H1 (cell line): ENCODE measurements around the gene CORO2B. TPM values are rescaled to one million over a fixed set of nuclear protein-coding genes. Genes with fewer than 3 reads are reported as not detected.

Experiments used
- CTCF ChIA-PET: fragments of 300-600 bp; sonication (Branson Sonifier 250); formaldehyde crosslinking; loops from one replicate; lab custom pipeline; 2021; ENCODE audit not compliant: partially characterized antibody; lab: Charles Lee
- POLR2A ChIA-PET: fragments of 300-600 bp; sonication (Branson Sonifier 250); formaldehyde crosslinking; loops from one replicate; lab custom pipeline; 2021; ENCODE audit warnings: inconsistent platforms; ENCODE audit not compliant: partially characterized antibody; lab: Charles Lee
- DNase-seq, 2 experiments: peaks; one replicate each; pipeline versions ENCODE4 v3.0.0 to v3.0.0-alpha.2; 2010 to 2022; ENCODE audit warnings: low spot score in 2 of 2, low read depth in 1 of 2, mixed read lengths in 1 of 2
- FAIRE-seq: peaks from 2 replicates; lab custom pipeline; 2011; peaks lifted over from hg19 to GRCh38; lab: Jason Lieb, UNC
- H2AFZ ChIP-seq: 2 replicates; pipeline ENCODE4 v1.8.1; 2012; ENCODE audit warnings: low read length, inconsistent platforms
- H2AK5ac ChIP-seq: 2 replicates; pipeline ENCODE4 v1.6.1; 2013; ENCODE audit warnings: low read depth, low read length
- H2BK120ac ChIP-seq: replicated peaks from 2 replicates; pipeline ENCODE3; 2013; ENCODE audit warnings: low read depth, low read length, inconsistent platforms
- H2BK12ac ChIP-seq: 2 replicates; pipeline ENCODE4 v1.6.1; 2013; ENCODE audit warnings: low read depth, low read length
- H2BK15ac ChIP-seq: 2 replicates; pipeline ENCODE4 v1.6.1; 2013; ENCODE audit warnings: low read length
- H2BK20ac ChIP-seq: 2 replicates; pipeline ENCODE4 v1.6.1; 2013; ENCODE audit warnings: low read length
- H2BK5ac ChIP-seq: 2 replicates; pipeline ENCODE4 v1.6.1; 2013; ENCODE audit warnings: low read depth, low read length
- H3K14ac ChIP-seq: 2 replicates; pipeline ENCODE4 v1.6.1; 2013; ENCODE audit warnings: inconsistent platforms; ENCODE audit not compliant: insufficient read length
- H3K18ac ChIP-seq: 2 replicates; pipeline ENCODE4 v1.6.1; 2013; ENCODE audit warnings: low read length; ENCODE audit errors: extremely low read depth
- H3K23ac ChIP-seq: 2 replicates; pipeline ENCODE4 v1.6.1; 2013; ENCODE audit warnings: inconsistent platforms; ENCODE audit not compliant: insufficient read length
- H3K23me2 ChIP-seq: 2 replicates; pipeline ENCODE4 v1.6.1; 2013; ENCODE audit warnings: low read depth, low read length
- H3K27ac ChIP-seq: 2 replicates; pipeline ENCODE4 v1.6.1; 2011; ENCODE audit warnings: low read depth, low read length, inconsistent platforms
- H3K27me3 ChIP-seq, 4 experiments: replicated peaks in 1 of 4; 1 replicate in 1 of 4; 2 replicates in 3 of 4; pipeline versions ENCODE4 v1.6.1 to v1.8.1; 2011 to 2013; ENCODE audit warnings: low read length in 3 of 4, mild to moderate bottlenecking in 3 of 4, inconsistent platforms in 2 of 4, mixed read lengths in 2 of 4, moderate library complexity in 1 of 4; ENCODE audit not compliant: control insufficient read depth in 3 of 4, insufficient read depth in 3 of 4; ENCODE audit errors: extremely low read depth in 1 of 4
- H3K36me3 ChIP-seq, 4 experiments: 2 replicates each; pipeline versions ENCODE4 v1.6.1 to v1.8.1; 2011 to 2013; ENCODE audit warnings: mild to moderate bottlenecking in 4 of 4, low read length in 3 of 4, moderate library complexity in 2 of 4, control low read depth in 1 of 4, inconsistent platforms in 1 of 4; ENCODE audit not compliant: insufficient read depth in 4 of 4, control insufficient read depth in 2 of 4
- H3K4ac ChIP-seq: replicated peaks from 2 replicates; pipeline ENCODE3; 2013; ENCODE audit warnings: low read length, low read depth, mixed read lengths, inconsistent platforms; ENCODE audit not compliant: insufficient read length
- H3K4me1 ChIP-seq, 4 experiments: replicated peaks in 1 of 4; 1 replicate in 1 of 4; 2 replicates in 3 of 4; pipeline versions ENCODE4 v1.6.1 to v1.8.1; 2011 to 2013; ENCODE audit warnings: low read length in 3 of 4, inconsistent platforms in 2 of 4, mixed read lengths in 1 of 4; ENCODE audit not compliant: insufficient read depth in 4 of 4, control insufficient read depth in 3 of 4
- H3K4me2 ChIP-seq, 2 experiments: 2 replicates each; pipeline versions ENCODE4 v1.6.1 to v1.8.1; 2011 to 2013; ENCODE audit warnings: low read depth in 2 of 2, low read length in 2 of 2, control low read depth in 1 of 2, inconsistent platforms in 1 of 2, mild to moderate bottlenecking in 1 of 2; ENCODE audit not compliant: insufficient read depth in 1 of 2
- H3K4me3 ChIP-seq, 4 experiments: fragments of 200-600, 300-600 bp in 1 of 4; sonication (generic), shearing (Covaris generic), sonication (Bioruptor Twin) in 1 of 4; 2 replicates each; pipeline versions ENCODE4 v1.5.1 to v1.8.1; 2011 to 2016; ENCODE audit warnings: low read length in 4 of 4, low read depth in 3 of 4, control low read depth in 2 of 4, inconsistent platforms in 2 of 4, mild to moderate bottlenecking in 2 of 4, mixed read lengths in 1 of 4, moderate library complexity in 1 of 4; ENCODE audit not compliant: insufficient read depth in 2 of 4; ENCODE audit errors: extremely low read depth in 1 of 4
- H3K56ac ChIP-seq: replicated peaks from 2 replicates; pipeline ENCODE3; 2013; ENCODE audit warnings: low read depth, mild to moderate bottlenecking, mixed read lengths, low read length, inconsistent platforms; ENCODE audit not compliant: insufficient read length
- H3K79me1 ChIP-seq: 2 replicates; pipeline ENCODE4 v1.6.1; 2013; ENCODE audit warnings: low read depth, low read length, control low read depth
- H3K79me2 ChIP-seq, 2 experiments: 2 replicates each; pipeline versions ENCODE4 v1.6.1 to v1.8.1; 2012 to 2013; ENCODE audit warnings: low read length in 2 of 2, mild to moderate bottlenecking in 2 of 2, inconsistent platforms in 1 of 2; ENCODE audit not compliant: insufficient read depth in 2 of 2, control insufficient read depth in 1 of 2
- H3K9ac ChIP-seq, 4 experiments: replicated peaks in 1 of 4; 1 replicate in 1 of 4; 2 replicates in 3 of 4; pipeline versions ENCODE4 v1.6.1 to v1.8.1; 2011 to 2013; ENCODE audit warnings: low read depth in 3 of 4, low read length in 3 of 4, control low read depth in 2 of 4, mild to moderate bottlenecking in 2 of 4, moderate library complexity in 2 of 4, inconsistent platforms in 1 of 4; ENCODE audit errors: extremely low read depth in 1 of 4
- H3K9me3 ChIP-seq, 2 experiments: 2 replicates each; pipeline versions ENCODE4 v1.6.1 to v1.8.1; 2012 to 2013; ENCODE audit warnings: mild to moderate bottlenecking in 2 of 2, moderate library complexity in 2 of 2, control low read depth in 1 of 2, inconsistent platforms in 1 of 2, low read depth in 1 of 2, low read length in 1 of 2, mixed read lengths in 1 of 2; ENCODE audit not compliant: insufficient read depth in 2 of 2
- H4K20me1 ChIP-seq, 2 experiments: replicated peaks in 1 of 2; 2 replicates each; pipeline versions ENCODE3 to v1.8.1; 2011 to 2013; ENCODE audit warnings: inconsistent platforms in 2 of 2, low read length in 2 of 2, mild to moderate bottlenecking in 1 of 2; ENCODE audit not compliant: insufficient read depth in 2 of 2, control insufficient read depth in 1 of 2
- H4K5ac ChIP-seq: 2 replicates; pipeline ENCODE4 v1.6.1; 2013; ENCODE audit warnings: low read length, low read depth, mixed read lengths, inconsistent platforms; ENCODE audit not compliant: insufficient read length
- H4K8ac ChIP-seq: 2 replicates; pipeline ENCODE4 v1.8.0; 2013; ENCODE audit warnings: mild to moderate bottlenecking, moderate library complexity, low read length, inconsistent platforms; ENCODE audit not compliant: insufficient read depth; ENCODE audit errors: extremely low read depth
- H4K91ac ChIP-seq: replicated peaks from 2 replicates; pipeline ENCODE3; 2013; ENCODE audit warnings: low read length, mixed read lengths, inconsistent platforms; ENCODE audit not compliant: insufficient read length
- CREB1 ChIP-seq: IDR thresholded peaks from 2 replicates; pipeline ENCODE4 v1.6.1; 2012; ENCODE audit warnings: inconsistent platforms
- CTBP2 ChIP-seq: IDR thresholded peaks from 2 replicates; pipeline ENCODE4 v1.7.0; 2011; ENCODE audit warnings: borderline replicate concordance, mild to moderate bottlenecking, moderate library complexity, mixed read lengths, low read length; ENCODE audit not compliant: insufficient read depth, insufficient read length
- FOSL1 ChIP-seq: IDR thresholded peaks from 2 replicates; pipeline ENCODE4 v1.6.1; 2011; ENCODE audit warnings: mild to moderate bottlenecking, low read depth, low read length, moderate library complexity; ENCODE audit not compliant: insufficient read depth
- KDM4A ChIP-seq: IDR thresholded peaks from one replicate; pipeline ENCODE4 v1.7.1; 2012; ENCODE audit warnings: low read depth, mild to moderate bottlenecking, moderate library complexity, low read length, inconsistent platforms; ENCODE audit not compliant: severe bottlenecking
- NANOG ChIP-seq: IDR thresholded peaks from 2 replicates; pipeline ENCODE4 v1.6.1; 2011; ENCODE audit warnings: low read length, low read depth, mild to moderate bottlenecking, inconsistent platforms; ENCODE audit not compliant: insufficient read depth, poor library complexity, severe bottlenecking
- RBBP5 ChIP-seq: IDR thresholded peaks from 2 replicates; pipeline ENCODE4 v1.7.1; 2012; ENCODE audit warnings: low read depth, mild to moderate bottlenecking, inconsistent platforms, low read length, moderate library complexity, borderline replicate concordance
- RXRA ChIP-seq: IDR thresholded peaks from 2 replicates; pipeline ENCODE4 v1.6.1; 2011; ENCODE audit warnings: low read depth, mild to moderate bottlenecking, low read length, moderate library complexity; ENCODE audit not compliant: insufficient read depth
- SP4 ChIP-seq: IDR thresholded peaks from 2 replicates; pipeline ENCODE4 v1.6.1; 2012; ENCODE audit warnings: low read length, inconsistent platforms
- TCF12 ChIP-seq: IDR thresholded peaks from 2 replicates; pipeline ENCODE4 v1.6.1; 2011; ENCODE audit warnings: low read depth, mild to moderate bottlenecking, low read length
- WGBS, 2 experiments: shearing (Covaris generic) in 1 of 2; methylation state at CpG; one replicate each; pipeline versions ENCODE4 v1.1.6 to v1.1.7; 2013 to 2015; ENCODE audit warnings: low lambda C conversion rate in 2 of 2, mixed read lengths in 2 of 2, inconsistent platforms in 1 of 2, low coverage in 1 of 2, missing lambda C conversion rate in 1 of 2; ENCODE audit not compliant: insufficient replicate concordance in 2 of 2, insufficient coverage in 1 of 2, insufficient read length in 1 of 2; ENCODE audit errors: extremely low coverage in 1 of 2, missing lambda C conversion rate in 1 of 2; 5-methylcytosine and 5-hydroxymethylcytosine counted together
- polyA plus RNA-seq, 7 experiments: library from polyadenylated mRNA; depleted of rRNA in 3 of 7; stranded (reverse) in 5 of 7; unstranded in 2 of 7; fragments of >200 nt in 5 of 7; fragments of 200-250 nt in 2 of 7; gene quantifications; 1 replicate in 5 of 7; 2 replicates in 1 of 7; 4 replicates in 1 of 7; pipeline versions ENCODE4 v1.2.1 to v1.2.3, GENCODE V29; 2011 to 2013; ENCODE audit warnings: missing spikeins in 2 of 7, mixed read lengths in 2 of 7
- total RNA-seq: library from RNA; stranded (reverse); fragmentation: NEBNext Ultra II Directional; extraction: Animal tissue kit (Norgen Biotek cat#: 25700); gene quantifications from 2 replicates; pipeline ENCODE4 v1.2.1, GENCODE V29; 2021
- TF ChIP-seq, protein P1 (sequence below): IDR thresholded peaks from 2 replicates; pipeline ENCODE4 v1.6.1; 2011; ENCODE audit warnings: low read length, improper control_type of control experiment

CORO2B gene
- total and polyA plus RNA-seq, 2 of the 8 experiments (the other 6 are each of a cell fraction or from before 2014, with no cell fraction given) = 3.4 to 6.7 TPM

DNA sequence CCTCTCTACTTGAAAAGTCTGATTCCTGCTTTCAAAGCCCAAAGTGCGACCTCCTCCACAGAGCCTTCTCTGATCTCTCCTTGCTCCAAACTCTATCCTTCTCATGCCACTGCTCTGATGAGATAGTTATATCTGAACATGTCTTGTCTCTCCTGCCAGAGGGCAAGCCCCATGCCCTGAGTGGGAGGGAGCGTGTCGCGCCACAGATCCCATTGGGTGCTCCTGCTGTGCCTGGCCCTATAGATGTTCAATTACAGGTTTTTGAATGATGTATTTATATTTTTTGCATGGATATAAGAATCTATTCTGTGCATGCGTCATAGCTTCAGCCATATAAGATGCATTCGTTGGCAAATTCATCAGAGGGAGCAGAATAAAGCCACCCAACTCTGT is 20.4 kb downstream of the CORO2B start:
- Histone ChIP-seq H3K27me3 (no peaks in the 10 kb centered on the region; a peak in 2 of 7 replicates), H2BK15ac (no peak overlapping the region), H3K9ac (no peak overlapping the region), H2AFZ (no peak overlapping the region), H3K9me3 (no peaks in the 10 kb centered on the region), H4K5ac (no peak overlapping the region), H3K23me2 (no peaks in the 10 kb centered on the region), H4K20me1 (no peaks in the 10 kb centered on the region), H3K27ac (no peak overlapping the region), H3K4me3 (peak overlapping the region in 1 of 4 experiments; percentile 24; a peak in 1 of 8 replicates), H2BK5ac (peak overlapping the region; percentile 27; the same call in 1 of the 2 replicates), H4K8ac (no peak overlapping the region), H3K23ac (no peak overlapping the region), H3K4me2 (peak overlapping the region; percentile 55 to 61; a peak in 2 of 4 replicates), H4K91ac (peak overlapping the region; percentile 36), H3K4me1 (peaks cover 5 to 43% (median 24%) of the 10 kb centered on the region in 4 experiments), H2BK20ac (no peak overlapping the region), H2BK12ac (0 out of 2 replicates have a peak overlapping the region, but pooled peaks have one; percentile 77), H3K14ac (no peak overlapping the region), H3K56ac (no peak overlapping the region), H3K18ac (no peak overlapping the region; the same call in 1 of the 2 replicates), H3K79me1 (no peaks in the 10 kb centered on the region), H3K4ac (no peak overlapping the region), H2AK5ac (peak overlapping the region; percentile 1; the same call in 1 of the 2 replicates), H3K36me3 (no peaks in the 10 kb centered on the region), H3K79me2 (no peaks in the 10 kb centered on the region), H2BK120ac (no peak overlapping the region)
- ChIA-PET CTCF (interaction anchor here (0.6 to 1.6 kb wide), 4 partner anchors 14 to 275 kb away, joined by 3 to 5 read pairs (median 4); no protein-coding TSS in a partner anchor), POLR2A (interaction anchor here (1.2 kb wide), 1 partner anchor 8 kb away, joined by 3 read pairs; no protein-coding TSS in a partner anchor)
- FAIRE-seq = no peak
- WGBS, 2 experiments = 84% methylated on average over 6 of the region's 6 CpGs; no CpG with 5 or more reads in 1 of the 2 experiments
- no peak for DNase-seq
- TF ChIP-seq RXRA (no peak), RBBP5 (no peak), CREB1 (no peak), NANOG (no peak), CTBP2 (no peak), TCF12 (no peak), KDM4A (no peak), SP4 (no peak), FOSL1 (no peak)
- TF ChIP-seq, protein P1, sequence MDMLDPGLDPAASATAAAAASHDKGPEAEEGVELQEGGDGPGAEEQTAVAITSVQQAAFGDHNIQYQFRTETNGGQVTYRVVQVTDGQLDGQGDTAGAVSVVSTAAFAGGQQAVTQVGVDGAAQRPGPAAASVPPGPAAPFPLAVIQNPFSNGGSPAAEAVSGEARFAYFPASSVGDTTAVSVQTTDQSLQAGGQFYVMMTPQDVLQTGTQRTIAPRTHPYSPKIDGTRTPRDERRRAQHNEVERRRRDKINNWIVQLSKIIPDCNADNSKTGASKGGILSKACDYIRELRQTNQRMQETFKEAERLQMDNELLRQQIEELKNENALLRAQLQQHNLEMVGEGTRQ = no peak
